Measurements from ENCODE around the gene DNER. TPM values are rescaled to one million over a fixed set of nuclear protein-coding genes. Genes with fewer than 3 reads are reported as not detected.

DNER gene
- polyA plus RNA-seq, 1 donor (not counting 4 experiments of a cell fraction or from before 2014, with no cell fraction given): 8.5 TPM

DNA sequence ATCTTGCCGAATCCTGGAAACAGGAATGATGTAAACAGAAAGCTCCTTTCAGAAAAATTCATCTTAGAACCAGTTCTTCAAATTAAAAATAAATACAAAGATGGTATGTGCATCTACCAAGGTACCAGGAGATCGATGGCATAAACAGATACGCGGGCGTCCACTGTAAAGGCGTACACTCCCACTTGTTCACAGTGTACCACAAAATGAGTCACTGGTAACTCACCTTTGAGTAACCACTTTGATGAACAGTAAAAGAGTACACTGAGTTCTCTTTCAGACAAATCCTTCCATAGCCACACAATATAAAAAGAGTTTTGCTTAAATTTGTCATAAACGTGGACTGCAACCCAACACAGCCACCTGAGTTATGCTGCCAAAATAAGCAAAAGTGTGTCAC is 128.3 kb downstream of the DNER start:
- Histone ChIP-seq H4K20me1 (ENCODE audit: control insufficient read depth, extremely low read depth, insufficient read depth, low read length) (no peaks in the 10 kb centered on the region), H3K4me1 (ENCODE audit: control insufficient read depth, extremely low read depth, insufficient read depth, low read length) (peaks cover 13% of the 10 kb centered on the region), H3K27me3 (ENCODE audit: control insufficient read depth, extremely low read depth, insufficient read depth, low read length) (no peaks in the 10 kb centered on the region), H3K27ac (ENCODE audit: control insufficient read depth, insufficient read depth, low read length) (peak overlapping the region; percentile 38), H3K9ac (ENCODE audit: control insufficient read depth, extremely low read depth, insufficient read depth, low read length) (no peak overlapping the region), H3K4me2 (ENCODE audit: control insufficient read depth, extremely low read depth, insufficient read depth, low read depth, low read length) (peak overlapping the region; percentile 43), H3K79me2 (ENCODE audit: control insufficient read depth, insufficient read depth, low read length) (no peaks in the 10 kb centered on the region), H3K4me3 (ENCODE audit: control insufficient read depth in 2 of 3, extremely low read depth in 1 of 3, insufficient read depth in 2 of 3, low read depth in 1 of 3, low read length in 3 of 3) (peak overlapping the region in 1 of 3 experiments; percentile 8), H3K9me3 (ENCODE audit: control insufficient read depth, low read depth, low read length) (no peaks in the 10 kb centered on the region), H3K9me1 (ENCODE audit: control insufficient read depth, extremely low read depth, insufficient read depth, low read length) (no peaks in the 10 kb centered on the region), H2AFZ (ENCODE audit: control insufficient read depth, low read length) (no peak overlapping the region), H3K36me3 (ENCODE audit: control insufficient read depth in 2 of 2, extremely low read depth in 1 of 2, insufficient read depth in 2 of 2, low read length in 2 of 2) (peaks cover 2 to 3% of the 10 kb centered on the region in 2 experiments)
- peak; percentile 82 for DNase-seq (ENCODE audit: low read depth, low spot score)
- no peak for TF ChIP-seq EZH2 (IDR thresholded peaks at IDR 0.05; ENCODE audit: low read length)
- dilution Hi-C loops (cut with MboI; ENCODE audit: extremely low pct_ligation_motif_present, low sequenced_read_pairs): no loop called here
- FAIRE-seq: peak; percentile 98

DNA sequence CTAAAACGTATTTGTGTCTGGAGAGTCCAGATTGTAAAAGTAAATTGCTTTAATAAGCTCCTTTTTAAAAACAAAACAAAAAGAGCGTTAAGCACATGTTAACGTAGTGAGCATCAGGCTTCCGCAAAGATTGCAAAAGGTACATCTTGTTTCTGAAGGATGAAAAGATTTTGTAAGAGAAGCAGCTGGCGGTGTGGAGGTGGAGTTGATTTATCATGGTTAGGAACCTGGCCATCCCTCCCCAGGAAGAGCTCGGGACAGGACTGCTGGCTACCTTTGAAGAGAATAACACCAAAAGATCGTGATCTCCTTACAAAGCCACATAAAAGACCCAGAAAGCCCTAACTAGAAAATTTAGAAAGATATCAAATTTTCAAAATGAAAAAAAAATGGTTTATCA is 132.2 kb downstream of the DNER start:
- Histone ChIP-seq H3K4me3 (ENCODE audit: control insufficient read depth in 2 of 3, extremely low read depth in 1 of 3, insufficient read depth in 2 of 3, low read depth in 1 of 3, low read length in 3 of 3) (no peak overlapping the region), H3K9me1 (ENCODE audit: control insufficient read depth, extremely low read depth, insufficient read depth, low read length) (no peaks in the 10 kb centered on the region), H3K27ac (ENCODE audit: control insufficient read depth, insufficient read depth, low read length) (no peak overlapping the region), H2AFZ (ENCODE audit: control insufficient read depth, low read length) (no peak overlapping the region), H3K36me3 (ENCODE audit: control insufficient read depth in 2 of 2, extremely low read depth in 1 of 2, insufficient read depth in 2 of 2, low read length in 2 of 2) (peaks cover 2 to 3% of the 10 kb centered on the region in 2 experiments), H3K9me3 (ENCODE audit: control insufficient read depth, low read depth, low read length) (no peaks in the 10 kb centered on the region), H3K9ac (ENCODE audit: control insufficient read depth, extremely low read depth, insufficient read depth, low read length) (no peak overlapping the region), H3K4me1 (ENCODE audit: control insufficient read depth, extremely low read depth, insufficient read depth, low read length) (peaks cover 9% of the 10 kb centered on the region), H3K79me2 (ENCODE audit: control insufficient read depth, insufficient read depth, low read length) (no peaks in the 10 kb centered on the region), H3K27me3 (ENCODE audit: control insufficient read depth, extremely low read depth, insufficient read depth, low read length) (no peaks in the 10 kb centered on the region), H3K4me2 (ENCODE audit: control insufficient read depth, extremely low read depth, insufficient read depth, low read depth, low read length) (no peak overlapping the region), H4K20me1 (ENCODE audit: control insufficient read depth, extremely low read depth, insufficient read depth, low read length) (no peaks in the 10 kb centered on the region)
- no peak for FAIRE-seq
- no peak for TF ChIP-seq EZH2 (IDR thresholded peaks at IDR 0.05; ENCODE audit: low read length)
- TF ChIP-seq, protein P1, sequence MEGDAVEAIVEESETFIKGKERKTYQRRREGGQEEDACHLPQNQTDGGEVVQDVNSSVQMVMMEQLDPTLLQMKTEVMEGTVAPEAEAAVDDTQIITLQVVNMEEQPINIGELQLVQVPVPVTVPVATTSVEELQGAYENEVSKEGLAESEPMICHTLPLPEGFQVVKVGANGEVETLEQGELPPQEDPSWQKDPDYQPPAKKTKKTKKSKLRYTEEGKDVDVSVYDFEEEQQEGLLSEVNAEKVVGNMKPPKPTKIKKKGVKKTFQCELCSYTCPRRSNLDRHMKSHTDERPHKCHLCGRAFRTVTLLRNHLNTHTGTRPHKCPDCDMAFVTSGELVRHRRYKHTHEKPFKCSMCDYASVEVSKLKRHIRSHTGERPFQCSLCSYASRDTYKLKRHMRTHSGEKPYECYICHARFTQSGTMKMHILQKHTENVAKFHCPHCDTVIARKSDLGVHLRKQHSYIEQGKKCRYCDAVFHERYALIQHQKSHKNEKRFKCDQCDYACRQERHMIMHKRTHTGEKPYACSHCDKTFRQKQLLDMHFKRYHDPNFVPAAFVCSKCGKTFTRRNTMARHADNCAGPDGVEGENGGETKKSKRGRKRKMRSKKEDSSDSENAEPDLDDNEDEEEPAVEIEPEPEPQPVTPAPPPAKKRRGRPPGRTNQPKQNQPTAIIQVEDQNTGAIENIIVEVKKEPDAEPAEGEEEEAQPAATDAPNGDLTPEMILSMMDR (optimal IDR thresholded peaks at IDR 0.05 in 1 of 3, IDR thresholded peaks at IDR 0.05 in 1 of 3, conservative IDR thresholded peaks at IDR 0.05 in 1 of 3; ENCODE audit: extremely low read depth in 1 of 3, insufficient read depth in 2 of 3, low read length in 3 of 3): no peak
- no peak for DNase-seq (ENCODE audit: low read depth, low spot score)
- dilution Hi-C loops (cut with MboI; ENCODE audit: extremely low pct_ligation_motif_present, low sequenced_read_pairs): no loop called here

Data from keratinocyte (primary cell).